Measurements from ENCODE around the gene HNRNPL. TPM values are rescaled to one million over a fixed set of nuclear protein-coding genes. Genes with fewer than 3 reads are reported as not detected.

Gene HNRNPL
- polyA plus RNA-seq, 3 donors: 51.9 to 234 (median 58.7) TPM

GRCh38 chr19:38892841-38893240 lies 43.1 kb upstream of the HNRNPL start:
- Histone ChIP-seq H3K36me3 (replicated peaks in 1 of 2; ENCODE audit: control insufficient read depth in 1 of 2, insufficient read depth in 2 of 2, low read length in 2 of 2) (peaks cover 41 to 52% of the 10 kb centered on the region in 2 donors), H3K9ac (ENCODE audit: insufficient read depth, low read length, poor library complexity, severe bottlenecking) (no peak overlapping the region), H3K27ac (ENCODE audit: low read depth in 1 of 2, low read length in 2 of 2) (no peak overlapping the region), H4K20me1 (ENCODE audit: insufficient read depth, low read length) (peaks cover 5% of the 10 kb centered on the region), H3K79me2 (ENCODE audit: insufficient read depth, low read length) (peaks cover 6% of the 10 kb centered on the region), H3K4me2 (replicated peaks; ENCODE audit: extremely low read depth, low read length, poor library complexity, severe bottlenecking) (no peak overlapping the region), H3K4me1 (ENCODE audit: control insufficient read depth in 1 of 2, insufficient read depth in 2 of 2, low read length in 2 of 2) (no peaks in the 10 kb centered on the region), H3K9me3 (replicated peaks in 1 of 2; ENCODE audit: control insufficient read depth in 1 of 2, insufficient read depth in 1 of 2, low read length in 2 of 2) (no peaks in the 10 kb centered on the region), H2AFZ (ENCODE audit: insufficient read depth, low read depth, low read length, poor library complexity, severe bottlenecking) (no peak overlapping the region), H3K4me3 (replicated peaks in 1 of 3; ENCODE audit: low read depth in 2 of 3, low read length in 3 of 3) (no peak overlapping the region), H3K27me3 (ENCODE audit: control insufficient read depth in 2 of 2, insufficient read depth in 2 of 2, low read length in 2 of 2) (no peaks in the 10 kb centered on the region)
- no peak for DNase-seq
- peaks cover 38 to 53% of the 10 kb centered on the region in 2 donors for H3K36me3 Mint-ChIP-seq
- no peaks in the 10 kb centered on the region for H3K9me3 Mint-ChIP-seq
- H3K4me1 Mint-ChIP-seq: peaks cover 6% of the 10 kb centered on the region
- no peak for TF ChIP-seq CTCF (IDR thresholded peaks at IDR 0.05)
- 87% methylated on average over 3 of the region's 5 CpGs for WGBS (ENCODE audit: insufficient coverage)
- no peak overlapping the region for H3K4me3 Mint-ChIP-seq
- peaks cover 0 to 3% (median 0%) of the 10 kb centered on the region in 3 donors for H3K27me3 Mint-ChIP-seq (ENCODE audit: low read depth in 3 of 3)
- H3K27ac Mint-ChIP-seq: no peak overlapping the region
- intact Hi-C loops (cut with micrococcal nuclease): loop anchor here in 1 of 2 donors (10.0 kb wide), 1 partner anchor 128 kb away; no protein-coding TSS in a partner anchor

GRCh38 chr19:38891771-38892170 lies 42.0 kb upstream of the HNRNPL start:
- 96% methylated on average over 6 of the region's 6 CpGs for WGBS (ENCODE audit: insufficient coverage)
- H3K79me2 ChIP-seq (ENCODE audit: insufficient read depth, low read length): peaks cover 6% of the 10 kb centered on the region
- no peak overlapping the region for H3K27ac ChIP-seq (ENCODE audit: low read depth in 1 of 2, low read length in 2 of 2)
- no peaks in the 10 kb centered on the region for H3K4me1 ChIP-seq (ENCODE audit: control insufficient read depth in 1 of 2, insufficient read depth in 2 of 2, low read length in 2 of 2)
- H3K4me3 Mint-ChIP-seq: no peak overlapping the region
- peaks cover 0 to 2% (median 0%) of the 10 kb centered on the region in 3 donors for H3K27me3 Mint-ChIP-seq (ENCODE audit: low read depth in 3 of 3)
- no peaks in the 10 kb centered on the region for H3K9me3 Mint-ChIP-seq
- H3K9me3 ChIP-seq (replicated peaks in 1 of 2; ENCODE audit: control insufficient read depth in 1 of 2, insufficient read depth in 1 of 2, low read length in 2 of 2): no peaks in the 10 kb centered on the region
- no peaks in the 10 kb centered on the region for H3K27me3 ChIP-seq (ENCODE audit: control insufficient read depth in 2 of 2, insufficient read depth in 2 of 2, low read length in 2 of 2)
- H3K27ac Mint-ChIP-seq: no peak overlapping the region
- H2AFZ ChIP-seq (ENCODE audit: insufficient read depth, low read depth, low read length, poor library complexity, severe bottlenecking): no peak overlapping the region
- peaks cover 41 to 56% of the 10 kb centered on the region in 2 donors for H3K36me3 ChIP-seq (replicated peaks in 1 of 2; ENCODE audit: control insufficient read depth in 1 of 2, insufficient read depth in 2 of 2, low read length in 2 of 2)
- TF ChIP-seq CTCF (IDR thresholded peaks at IDR 0.05): no peak
- no peak overlapping the region for H3K4me3 ChIP-seq (replicated peaks in 1 of 3; ENCODE audit: low read depth in 2 of 3, low read length in 3 of 3)
- H3K9ac ChIP-seq (ENCODE audit: insufficient read depth, low read length, poor library complexity, severe bottlenecking): no peak overlapping the region
- DNase-seq: no peak
- H3K36me3 Mint-ChIP-seq: peaks cover 35 to 55% of the 10 kb centered on the region in 2 donors
- no peak overlapping the region for H3K4me2 ChIP-seq (replicated peaks; ENCODE audit: extremely low read depth, low read length, poor library complexity, severe bottlenecking)
- H4K20me1 ChIP-seq (ENCODE audit: insufficient read depth, low read length): peaks cover 5% of the 10 kb centered on the region
- H3K4me1 Mint-ChIP-seq: no peaks in the 10 kb centered on the region
- intact Hi-C loops (cut with micrococcal nuclease): loop anchor here in 1 of 2 donors (10.0 kb wide), 1 partner anchor 127 kb away; no protein-coding TSS in a partner anchor
